ENCODE measurements around the gene TRNAU1AP.
"Not testable (repeated sequence)": the region's sequence is repeated elsewhere in the genome, so short reads cannot be mapped to it uniquely, and the experiment has no call there.

The TRNAU1AP gene

GRCh38 chr1:28521502-28522164, 31.3 kb upstream of the TRNAU1AP start:
- no peak for DNase-seq (ENCODE audit: low read depth)

DNA sequence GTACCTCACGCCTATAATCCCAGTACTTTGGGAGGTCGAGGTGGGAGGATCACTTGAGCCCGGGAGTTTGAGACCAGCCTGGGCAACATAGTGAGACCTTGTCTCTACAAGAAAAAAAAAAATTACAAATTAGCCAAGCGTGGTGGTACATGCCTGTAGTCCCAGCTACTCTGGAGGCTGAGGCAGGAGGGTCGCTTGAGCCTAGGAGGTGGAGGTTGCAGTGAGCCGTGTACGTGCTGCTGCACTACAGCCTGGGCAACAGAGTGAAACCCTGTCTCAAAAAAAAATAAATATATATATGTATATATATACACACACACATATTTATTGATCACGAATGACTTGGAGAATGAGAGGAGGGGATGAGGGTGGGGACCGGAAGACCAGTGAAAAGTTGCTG, 30.3 kb upstream of the TRNAU1AP start:
- not testable (repeated sequence) for DNase-seq (ENCODE audit: low read depth)

GRCh38 chr1:28525002-28525642, 27.8 kb upstream of the TRNAU1AP start:
- DNase-seq (ENCODE audit: low read depth): not testable (repeated sequence)

GRCh38 chr1:28526886-28527285, 26.0 kb upstream of the TRNAU1AP start:
- no peak for DNase-seq (ENCODE audit: low read depth)

DNA sequence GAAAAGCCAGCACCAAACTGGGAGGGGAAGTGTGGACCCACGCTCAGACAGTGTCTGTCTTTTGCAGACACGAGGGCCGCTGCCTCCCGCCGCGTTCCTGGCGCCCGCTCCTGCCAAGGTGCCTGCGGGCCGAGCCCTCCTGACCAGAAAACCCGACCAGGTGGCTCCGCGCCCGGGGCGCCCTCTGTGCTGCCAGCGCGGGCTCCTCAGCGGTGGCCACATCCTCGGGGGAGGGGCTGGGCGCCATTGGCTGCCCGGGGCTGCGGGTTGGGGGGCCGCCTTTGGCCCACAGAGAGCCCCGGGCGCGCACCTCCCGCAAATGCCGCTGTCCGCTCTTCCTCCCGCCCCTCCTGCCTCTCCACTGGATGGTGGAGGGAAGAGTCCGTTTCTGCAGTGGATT, 22.4 kb upstream of the TRNAU1AP start:
- DNase-seq (ENCODE audit: low read depth): no peak

DNA sequence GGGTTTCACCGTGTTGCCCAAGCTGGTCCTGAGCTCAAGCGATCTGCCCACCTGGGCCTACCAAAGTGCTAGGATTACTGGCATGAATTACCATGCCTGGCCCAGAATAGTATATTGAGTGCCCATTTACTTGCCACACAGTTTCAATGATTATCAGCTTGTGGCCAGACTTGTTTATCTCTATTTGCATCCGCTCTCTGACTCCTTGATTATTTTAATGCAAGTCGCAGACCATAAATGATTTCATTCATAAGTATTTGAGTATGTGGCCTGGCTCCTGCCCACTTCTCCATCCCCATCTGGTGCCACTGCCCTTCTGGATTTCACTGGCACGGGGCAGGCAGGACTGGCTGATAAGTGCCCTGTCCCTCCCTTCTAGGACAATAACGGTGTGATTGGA, 18.2 kb upstream of the TRNAU1AP start:
- DNase-seq (ENCODE audit: low read depth): no peak

GRCh38 chr1:28535180-28535579, 17.7 kb upstream of the TRNAU1AP start:
- no peak for DNase-seq (ENCODE audit: low read depth)

DNA sequence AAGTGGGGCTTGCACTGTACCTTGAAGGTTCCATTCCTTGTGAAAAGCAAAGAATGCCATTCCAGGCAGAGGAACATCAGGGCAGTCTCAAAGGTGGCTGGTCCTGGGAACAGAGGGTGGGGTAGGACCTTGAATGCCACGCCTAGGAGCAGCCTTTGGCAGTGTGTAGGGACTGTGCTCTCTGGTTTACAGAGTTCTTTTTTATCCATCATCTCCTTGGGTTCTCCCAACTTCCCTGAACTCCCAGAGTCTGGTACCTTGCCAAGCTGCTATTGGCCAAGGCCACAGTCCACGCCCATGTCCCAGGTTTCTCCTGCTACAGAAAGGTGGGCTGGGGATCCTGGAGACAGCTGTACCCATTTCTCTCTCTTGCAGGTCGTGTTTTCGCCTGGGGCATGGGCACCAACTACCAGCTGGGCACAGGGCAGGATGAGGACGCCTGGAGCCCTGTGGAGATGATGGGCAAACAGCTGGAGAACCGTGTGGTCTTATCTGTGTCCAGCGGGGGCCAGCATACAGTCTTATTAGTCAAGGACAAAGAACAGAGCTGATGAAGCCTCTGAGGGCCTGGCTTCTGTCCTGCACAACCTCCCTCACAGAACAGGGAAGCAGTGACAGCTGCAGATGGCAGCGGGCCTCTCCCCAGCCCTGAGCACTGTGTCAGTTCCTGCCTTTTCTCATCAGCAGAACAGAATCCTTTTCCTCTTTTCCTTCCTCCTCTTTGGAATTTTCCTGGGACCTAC, 15.3 kb upstream of the TRNAU1AP start:
- no peak for DNase-seq (ENCODE audit: low read depth)

GRCh38 chr1:28538286-28538685, 14.6 kb upstream of the TRNAU1AP start:
- no peak for DNase-seq (ENCODE audit: low read depth)

DNA sequence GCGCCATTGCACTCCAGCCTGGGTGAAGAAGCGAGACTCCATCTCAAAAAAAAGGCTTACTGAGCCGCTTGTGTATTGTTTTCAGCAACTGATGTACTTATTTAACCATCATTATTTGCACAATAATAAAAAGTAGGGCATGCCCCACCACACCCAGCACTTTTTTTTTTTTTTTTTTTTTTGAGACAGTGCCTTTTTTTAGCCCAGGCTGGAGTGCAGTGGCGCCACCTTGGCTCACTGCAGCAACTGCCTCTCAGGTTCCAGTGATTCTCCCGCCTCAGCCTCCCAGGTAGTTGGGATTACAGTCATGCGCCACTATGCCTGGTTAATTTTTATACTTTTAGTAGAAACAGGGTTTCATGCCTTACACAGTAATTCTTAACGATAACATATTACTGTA, 12.2 kb upstream of the TRNAU1AP start:
- no peak for DNase-seq (ENCODE audit: low read depth)

DNA sequence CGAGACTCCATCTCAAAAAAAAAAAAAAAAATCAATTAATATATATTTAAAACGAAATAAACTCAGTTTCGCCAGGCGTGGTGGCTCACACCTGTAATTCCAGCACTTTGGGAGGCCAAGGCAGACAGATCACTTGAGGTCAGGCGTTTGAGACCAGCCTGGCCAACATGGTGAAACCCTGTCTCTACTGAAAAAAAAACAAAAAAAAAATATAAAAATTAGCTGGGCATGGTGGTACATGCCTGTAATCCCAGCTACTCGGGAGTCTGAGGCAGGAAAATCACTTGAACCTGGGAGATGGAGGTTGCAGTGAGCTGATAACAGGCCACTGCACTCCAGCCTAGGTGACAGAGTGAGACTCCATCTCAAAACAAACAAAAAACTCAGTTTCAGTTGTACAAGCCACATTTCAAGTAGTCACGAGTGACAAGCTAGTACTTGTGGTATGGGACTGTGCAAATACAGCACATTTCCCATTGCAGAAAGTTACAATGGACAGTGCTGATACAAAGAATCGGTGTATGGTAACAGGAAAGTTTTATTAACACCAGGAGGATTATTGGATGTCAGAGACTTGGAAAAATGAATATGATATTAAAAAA, 11.4 kb upstream of the TRNAU1AP start:
- not testable (repeated sequence) for DNase-seq (ENCODE audit: low read depth)

DNA sequence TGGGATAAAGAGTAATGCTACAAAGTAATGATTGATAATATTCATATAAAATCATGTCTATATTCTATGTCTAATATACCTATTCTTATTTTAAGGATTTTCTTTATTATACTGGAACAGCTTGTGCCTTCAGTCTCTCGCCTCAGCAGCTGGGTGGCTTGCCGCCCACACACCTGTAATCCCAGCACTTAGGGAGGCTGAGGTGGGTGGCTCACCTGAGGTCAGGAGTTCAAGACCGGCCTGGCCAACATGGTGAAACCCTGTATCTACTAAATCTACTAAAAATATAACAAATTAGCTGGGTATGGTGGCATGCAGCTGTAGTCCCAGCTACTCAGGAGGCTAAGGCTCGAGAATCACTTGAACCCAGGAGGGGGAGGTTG, 7.6 kb upstream of the TRNAU1AP start:
- DNase-seq (ENCODE audit: low read depth): no peak

DNA sequence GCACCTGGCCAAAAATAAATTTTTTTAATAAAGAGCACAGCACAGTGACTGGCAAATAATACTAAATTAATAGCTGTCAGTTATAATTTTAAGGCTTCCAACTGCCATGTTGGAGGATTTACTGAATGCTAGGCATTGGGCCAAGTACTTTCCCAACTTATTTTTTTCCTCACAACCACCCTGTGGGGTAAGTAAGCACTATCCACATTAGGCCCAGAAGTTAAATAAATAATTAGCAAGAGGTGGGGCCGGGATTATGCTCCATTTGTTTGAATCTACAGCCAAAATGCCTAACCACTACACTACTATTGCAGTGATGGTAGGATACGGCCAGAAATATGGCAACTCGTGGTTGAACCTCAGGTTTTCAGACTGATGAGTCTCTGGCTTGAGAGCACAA, 4.6 kb upstream of the TRNAU1AP start:
- no peak for DNase-seq (ENCODE audit: low read depth)

- DNase-seq (ENCODE audit: low read depth): no peak
These were observed 1.5 kb upstream of the TRNAU1AP start for GRCh38 chr1:28551381-28551780.

GRCh38 chr1:28560886-28561285, 8.0 kb downstream of the TRNAU1AP start:
- DNase-seq (ENCODE audit: low read depth): no peak

- DNase-seq (ENCODE audit: low read depth): no peak
These were observed 11.4 kb downstream of the TRNAU1AP start for GRCh38 chr1:28564310-28564709.

- DNase-seq (ENCODE audit: low read depth): no peak
These were observed 12.2 kb downstream of the TRNAU1AP start for GRCh38 chr1:28565040-28565439.

DNA sequence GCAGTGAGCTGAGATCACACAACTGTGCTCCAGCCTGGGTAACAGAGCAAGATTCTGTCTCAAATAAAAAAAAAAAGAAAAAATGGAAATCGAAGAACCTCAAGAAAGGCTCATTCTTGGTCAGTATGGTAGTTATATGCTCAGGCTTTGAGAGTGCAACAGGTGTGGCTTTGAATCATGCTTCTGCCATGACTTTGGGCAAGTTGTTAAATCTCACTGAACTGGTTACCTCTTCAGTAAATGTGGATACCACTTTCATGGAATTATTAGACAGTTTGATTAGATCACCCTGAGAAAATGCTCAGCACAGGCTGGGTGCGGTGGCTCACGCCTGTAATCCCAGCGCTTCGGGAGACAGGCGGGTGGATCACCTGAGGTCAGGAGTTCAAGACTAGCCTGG, 12.8 kb downstream of the TRNAU1AP start:
- no peak for DNase-seq (ENCODE audit: low read depth)

DNA sequence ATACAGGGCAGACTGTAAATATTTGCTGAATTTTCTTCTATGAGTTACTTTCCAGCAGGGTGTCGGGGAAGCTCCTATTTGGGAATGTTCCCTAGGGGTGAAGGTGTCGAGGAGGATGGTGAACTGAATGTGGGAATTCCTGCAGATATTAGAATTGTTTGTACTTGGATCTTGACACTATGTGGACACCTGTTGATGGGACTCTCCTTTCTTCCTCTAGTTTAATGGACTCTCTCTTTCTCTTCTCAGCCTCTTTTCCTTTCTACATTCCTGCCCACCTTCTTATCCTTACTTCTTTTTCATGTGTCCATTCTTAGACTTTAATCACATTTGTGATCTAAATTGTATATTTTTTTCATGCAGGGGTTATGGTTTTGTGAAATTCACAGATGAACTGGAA, 14.0 kb downstream of the TRNAU1AP start:
- no peak for DNase-seq (ENCODE audit: low read depth)

GRCh38 chr1:28571911-28572310, 19.0 kb downstream of the TRNAU1AP start:
- no peak for DNase-seq (ENCODE audit: low read depth)

DNA sequence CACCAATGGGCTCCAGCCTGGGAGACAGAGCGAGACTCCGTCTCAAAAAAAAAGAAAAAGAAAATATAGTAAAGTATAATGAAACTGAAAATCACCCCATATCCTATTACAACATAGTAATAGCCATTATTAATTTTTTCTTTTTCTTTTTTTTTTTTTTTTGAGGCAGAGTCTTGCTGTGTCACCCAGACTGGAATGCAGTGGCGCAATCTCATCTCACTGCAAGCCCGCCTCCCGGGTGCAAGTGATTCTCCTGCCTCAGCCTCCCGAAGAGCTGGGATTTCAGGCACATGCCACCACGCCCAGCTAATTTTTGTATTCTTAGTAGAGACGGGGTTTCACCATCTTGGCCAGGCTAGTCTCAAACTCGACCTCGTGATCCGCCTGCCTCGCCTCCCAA, 20.0 kb downstream of the TRNAU1AP start:
- DNase-seq (ENCODE audit: low read depth): not testable (repeated sequence)

GRCh38 chr1:28573564-28573963, 20.7 kb downstream of the TRNAU1AP start:
- DNase-seq (ENCODE audit: low read depth): no peak

All from activated T-cell treated with anti-CD3 and anti-CD28 coated beads for 1 hour (primary cell).